HCT116 (cell line): Measurements from ENCODE around the gene AMPD3. TPM values are rescaled to one million over a fixed set of nuclear protein-coding genes. Genes with fewer than 3 reads are reported as not detected.
A peak's percentile ranks its signal among the peaks of the same experiment; 100 is the strongest.

Source experiments
- ATAC-seq: fragments of 200-7000 bp; cut with Tn5 transposase; 2 replicates; pipeline ENCODE4 v1.9.1; 2020; ENCODE audit warnings: mild to moderate bottlenecking, moderate library complexity
- BruUV-seq: library from RNA; stranded (reverse); fragments of 400-500 nt; replicated peaks from 2 replicates; lab custom pipeline; 2021; lab: Mats Ljungman, UMichigan
- CTCF ChIA-PET: fragments of 300-600 bp; sonication (Branson Sonifier 250); formaldehyde crosslinking; loops from one replicate; lab custom pipeline; 2021; ENCODE audit warnings: antibody characterized with exemption; lab: Charles Lee
- POLR2A ChIA-PET: fragments of 300-600, 350-600 bp; sonication (Branson Sonifier 250); formaldehyde crosslinking; loops from one replicate; lab custom pipeline; 2021; ENCODE audit warnings: antibody characterized with exemption; lab: Charles Lee
- RAD21 ChIA-PET, 2 experiments: fragments of 300-600 bp; sonication (Branson Sonifier 250); formaldehyde crosslinking; loops; one replicate each; lab custom pipeline; 2023; ENCODE audit warnings: low total read pairs in 2 of 2; ENCODE audit not compliant: uncharacterized antibody in 2 of 2, unreplicated experiment in 2 of 2, low non-redundant PET in 1 of 2; lab: Charles Lee
- DNase-seq: peaks from one replicate; pipeline ENCODE4 v3.0.0-alpha.2; 2010; ENCODE audit warnings: low read depth, low spot score
- H2AFZ ChIP-seq: fragments of 200-600 bp; shearing (Covaris generic), sonication (generic); 2 replicates; pipeline ENCODE4 v1.6.1; 2017; ENCODE audit warnings: low read depth, mixed run types, mixed read lengths, antibody characterized with exemption, low read length; ENCODE audit not compliant: poor library complexity, severe bottlenecking
- H3K27ac ChIP-seq: 2 replicates; pipeline ENCODE4 v1.5.1; 2012; ENCODE audit warnings: low read depth, low read length
- H3K27me3 ChIP-seq: fragments of 200-600 bp; sonication (generic); 2 replicates; pipeline ENCODE4 v1.6.1; 2016; ENCODE audit warnings: mixed run types, low read length, mixed read lengths; ENCODE audit not compliant: insufficient read depth
- H3K36me3 ChIP-seq, 2 experiments: fragments of 200-500 bp in 1 of 2; fragments of 200-600 bp in 1 of 2; sonication (Bioruptor generic) in 1 of 2; sonication (generic) in 1 of 2; 2 replicates each; pipeline versions ENCODE4 v1.5.1 to v1.6.1; 2014 to 2016; ENCODE audit warnings: low read length in 2 of 2, inconsistent platforms in 1 of 2, mixed read lengths in 1 of 2, mixed run types in 1 of 2; ENCODE audit not compliant: insufficient read depth in 2 of 2, control insufficient read depth in 1 of 2
- H3K4me1 ChIP-seq, 2 experiments: fragments of 200-600 bp in 1 of 2; sonication (generic) in 1 of 2; 2 replicates each; pipeline versions ENCODE4 v1.5.1 to v1.6.1; 2012 to 2017; ENCODE audit warnings: low read length in 2 of 2, inconsistent platforms in 1 of 2, mild to moderate bottlenecking in 1 of 2, mixed read lengths in 1 of 2, mixed run types in 1 of 2, moderate library complexity in 1 of 2; ENCODE audit not compliant: insufficient read depth in 2 of 2, control insufficient read depth in 1 of 2
- H3K4me2 ChIP-seq: fragments of 200-600 bp; sonication (generic); 2 replicates; pipeline ENCODE4 v1.6.1; 2017; ENCODE audit warnings: mixed run types, low read length, mixed read lengths
- H3K4me3 ChIP-seq, 2 experiments: fragments of 200-600 bp in 1 of 2; sonication (generic) in 1 of 2; replicated peaks in 1 of 2; 2 replicates each; pipeline ENCODE4 v1.5.1; 2011 to 2016; ENCODE audit warnings: low read length in 2 of 2, control low read depth in 1 of 2, low read depth in 1 of 2, mild to moderate bottlenecking in 1 of 2, mixed read lengths in 1 of 2, mixed run types in 1 of 2
- H3K79me2 ChIP-seq: fragments of 200-600 bp; sonication (generic); 2 replicates; pipeline ENCODE4 v1.6.1; 2017; ENCODE audit warnings: mild to moderate bottlenecking, mixed run types, low read length, moderate library complexity, mixed read lengths; ENCODE audit not compliant: insufficient read depth
- H3K9ac ChIP-seq: fragments of 200-600 bp; sonication (generic); 2 replicates; pipeline ENCODE4 v1.6.1; 2016; ENCODE audit warnings: low read length, mixed read lengths
- H3K9me2 ChIP-seq: fragments of 200-600 bp; sonication (generic), shearing (Covaris generic); 2 replicates; pipeline ENCODE4 v1.6.1; 2017; ENCODE audit warnings: mixed run types, mild to moderate bottlenecking, moderate library complexity; ENCODE audit not compliant: insufficient read depth
- H3K9me3 ChIP-seq, 2 experiments: fragments of 200-500 bp in 1 of 2; fragments of 200-600 bp in 1 of 2; sonication (Bioruptor generic) in 1 of 2; sonication (generic) in 1 of 2; 2 replicates each; pipeline ENCODE4 v1.6.1; 2014 to 2017; ENCODE audit warnings: low read length in 2 of 2, mixed read lengths in 2 of 2, inconsistent platforms in 1 of 2, low read depth in 1 of 2, mild to moderate bottlenecking in 1 of 2, mixed run types in 1 of 2, moderate library complexity in 1 of 2; ENCODE audit not compliant: control insufficient read depth in 1 of 2, insufficient read depth in 1 of 2
- H4K20me1 ChIP-seq: fragments of 200-600 bp; sonication (generic), shearing (Covaris generic); 2 replicates; pipeline ENCODE4 v1.6.1; 2017; ENCODE audit warnings: mixed run types, mild to moderate bottlenecking, moderate library complexity; ENCODE audit not compliant: insufficient read depth
- EGR1 ChIP-seq: IDR thresholded peaks from 2 replicates; pipeline ENCODE4 v1.6.1; 2012; ENCODE audit warnings: low read depth
- ELF1 ChIP-seq: IDR thresholded peaks from 2 replicates; pipeline ENCODE4 v1.6.1; 2012; ENCODE audit warnings: low read depth, borderline replicate concordance
- JUND ChIP-seq: IDR thresholded peaks from 2 replicates; pipeline ENCODE4 v1.6.1; 2012
- POLR2AphosphoS5 ChIP-seq: IDR thresholded peaks from 2 replicates; pipeline ENCODE4 v1.6.1; 2011; ENCODE audit warnings: mild to moderate bottlenecking, low read depth, low read length, moderate library complexity
- RAD21 ChIP-seq: IDR thresholded peaks from 2 replicates; pipeline ENCODE4 v1.6.1; 2012; ENCODE audit warnings: low read depth, mild to moderate bottlenecking
- SP1 ChIP-seq: IDR thresholded peaks from 2 replicates; pipeline ENCODE4 v1.6.1; 2012; ENCODE audit warnings: low read depth
- ZNF274 ChIP-seq: fragments of 200-500 bp; sonication (Bioruptor generic); IDR thresholded peaks from 2 replicates; pipeline ENCODE4 v1.6.1; 2014; ENCODE audit warnings: mild to moderate bottlenecking, low read depth, low read length, inconsistent platforms
- intact Hi-C: fragments of 100-400 bp; cut with micrococcal nuclease; formaldehyde crosslinking; loops from 2 replicates; pipeline ENCODE4 v1.10.0; 2022
- total RNA-seq: library from RNA; stranded (reverse); gene quantifications from one replicate; pipeline ENCODE4 v1.2.1, GENCODE V29; 2021; ENCODE audit not compliant: unreplicated experiment
- TF ChIP-seq, protein P1 (sequence below): IDR thresholded peaks from 2 replicates; pipeline ENCODE4 v1.6.1; 2012; ENCODE audit warnings: low read depth
- TF ChIP-seq, protein P2 (sequence below), 3 experiments: fragments of 200-600 bp in 1 of 3; sonication (generic) in 1 of 3; IDR thresholded peaks in 2 of 3; conservative IDR thresholded peaks in 1 of 3; 2 replicates each; pipeline ENCODE4 v1.5.1; 2012 to 2017; ENCODE audit warnings: low read depth in 2 of 3, low read length in 2 of 3, antibody characterized with exemption in 1 of 3, borderline replicate concordance in 1 of 3, control low read depth in 1 of 3, mild to moderate bottlenecking in 1 of 3, mixed read lengths in 1 of 3, mixed run types in 1 of 3, moderate library complexity in 1 of 3; ENCODE audit not compliant: insufficient read depth in 1 of 3

The AMPD3 gene
- total RNA-seq, 1 experiment from 2014 or later, result 25.9 TPM

DNA sequence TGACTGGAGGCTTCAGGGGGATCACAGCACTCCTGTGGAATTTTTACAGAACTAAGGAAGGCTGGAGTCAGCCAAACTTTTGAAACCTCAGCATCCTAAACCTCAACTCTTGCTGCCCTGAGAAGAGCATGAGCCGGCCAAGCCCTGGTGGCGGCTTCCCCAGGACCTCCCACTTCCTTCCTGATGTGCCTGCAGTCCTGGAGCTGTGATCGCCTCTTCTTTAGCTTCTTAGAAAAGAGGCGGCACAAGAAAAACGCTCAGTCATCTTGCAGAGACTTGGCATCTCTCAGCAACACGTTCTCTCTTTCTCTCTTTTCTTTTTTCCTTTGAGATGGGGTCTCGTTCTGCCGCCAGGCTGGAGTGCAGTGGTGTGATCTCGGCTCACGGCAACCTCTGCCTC is 40.4 kb upstream of the AMPD3 start (continued):
- TF ChIP-seq, protein P1, sequence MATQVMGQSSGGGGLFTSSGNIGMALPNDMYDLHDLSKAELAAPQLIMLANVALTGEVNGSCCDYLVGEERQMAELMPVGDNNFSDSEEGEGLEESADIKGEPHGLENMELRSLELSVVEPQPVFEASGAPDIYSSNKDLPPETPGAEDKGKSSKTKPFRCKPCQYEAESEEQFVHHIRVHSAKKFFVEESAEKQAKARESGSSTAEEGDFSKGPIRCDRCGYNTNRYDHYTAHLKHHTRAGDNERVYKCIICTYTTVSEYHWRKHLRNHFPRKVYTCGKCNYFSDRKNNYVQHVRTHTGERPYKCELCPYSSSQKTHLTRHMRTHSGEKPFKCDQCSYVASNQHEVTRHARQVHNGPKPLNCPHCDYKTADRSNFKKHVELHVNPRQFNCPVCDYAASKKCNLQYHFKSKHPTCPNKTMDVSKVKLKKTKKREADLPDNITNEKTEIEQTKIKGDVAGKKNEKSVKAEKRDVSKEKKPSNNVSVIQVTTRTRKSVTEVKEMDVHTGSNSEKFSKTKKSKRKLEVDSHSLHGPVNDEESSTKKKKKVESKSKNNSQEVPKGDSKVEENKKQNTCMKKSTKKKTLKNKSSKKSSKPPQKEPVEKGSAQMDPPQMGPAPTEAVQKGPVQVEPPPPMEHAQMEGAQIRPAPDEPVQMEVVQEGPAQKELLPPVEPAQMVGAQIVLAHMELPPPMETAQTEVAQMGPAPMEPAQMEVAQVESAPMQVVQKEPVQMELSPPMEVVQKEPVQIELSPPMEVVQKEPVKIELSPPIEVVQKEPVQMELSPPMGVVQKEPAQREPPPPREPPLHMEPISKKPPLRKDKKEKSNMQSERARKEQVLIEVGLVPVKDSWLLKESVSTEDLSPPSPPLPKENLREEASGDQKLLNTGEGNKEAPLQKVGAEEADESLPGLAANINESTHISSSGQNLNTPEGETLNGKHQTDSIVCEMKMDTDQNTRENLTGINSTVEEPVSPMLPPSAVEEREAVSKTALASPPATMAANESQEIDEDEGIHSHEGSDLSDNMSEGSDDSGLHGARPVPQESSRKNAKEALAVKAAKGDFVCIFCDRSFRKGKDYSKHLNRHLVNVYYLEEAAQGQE, result no peak
- TF ChIP-seq EGR1 (no peak), ELF1 (no peak), POLR2AphosphoS5 (no peak), SP1 (no peak), ZNF274 (no peak), JUND (no peak)

DNA sequence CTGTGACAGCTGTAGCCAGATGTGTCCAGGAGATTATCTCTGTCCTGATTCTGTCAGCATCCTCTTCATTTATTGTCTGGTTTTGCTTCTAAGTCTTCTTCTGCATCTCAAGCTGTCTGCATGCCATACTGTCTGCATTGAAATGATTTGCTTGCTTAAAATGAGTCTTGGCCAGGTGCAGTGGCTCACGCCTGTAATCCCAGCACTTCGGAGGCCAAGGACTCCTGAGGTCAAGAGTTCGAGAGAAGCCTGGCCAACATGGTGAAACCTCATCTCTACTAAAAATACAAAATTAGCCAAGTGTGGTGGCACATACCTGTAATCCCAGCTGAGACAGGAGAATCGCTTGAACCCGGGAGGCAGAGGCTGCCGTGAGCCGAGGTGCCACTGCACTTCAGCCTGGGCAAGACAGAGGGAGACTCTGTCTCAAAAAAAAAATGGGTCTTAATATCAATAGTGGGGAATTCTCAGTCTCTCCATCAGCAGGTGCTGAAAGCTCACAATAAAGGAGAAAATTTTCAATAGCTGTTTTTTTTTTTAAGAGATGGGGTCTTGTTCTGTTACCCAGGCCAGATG is 39.2 kb upstream of the AMPD3 start:
- RAD21 ChIA-PET, result no interaction called here
- no peak for DNase-seq

More for the DNA sequence above, 39.2 kb upstream of the AMPD3 start:
- ChIA-PET POLR2A (interaction anchor here (1.0 to 1.3 kb wide), 2 partner anchors 11 to 39 kb away, joined by 3 to 4 read pairs; partner anchors contain the start of gene AMPD3), CTCF (interaction anchor here (1.0 to 1.5 kb wide), 3 partner anchors 10 to 49 kb away, joined by 3 to 5 read pairs (median 3); no protein-coding TSS in a partner anchor)
- H2AFZ ChIP-seq, result no peak overlapping the region
- TF ChIP-seq EGR1 (no peak), ZNF274 (no peak), RAD21 (peak; percentile 49; the same call in 1 of the 2 replicates)
- TF ChIP-seq, protein P2, sequence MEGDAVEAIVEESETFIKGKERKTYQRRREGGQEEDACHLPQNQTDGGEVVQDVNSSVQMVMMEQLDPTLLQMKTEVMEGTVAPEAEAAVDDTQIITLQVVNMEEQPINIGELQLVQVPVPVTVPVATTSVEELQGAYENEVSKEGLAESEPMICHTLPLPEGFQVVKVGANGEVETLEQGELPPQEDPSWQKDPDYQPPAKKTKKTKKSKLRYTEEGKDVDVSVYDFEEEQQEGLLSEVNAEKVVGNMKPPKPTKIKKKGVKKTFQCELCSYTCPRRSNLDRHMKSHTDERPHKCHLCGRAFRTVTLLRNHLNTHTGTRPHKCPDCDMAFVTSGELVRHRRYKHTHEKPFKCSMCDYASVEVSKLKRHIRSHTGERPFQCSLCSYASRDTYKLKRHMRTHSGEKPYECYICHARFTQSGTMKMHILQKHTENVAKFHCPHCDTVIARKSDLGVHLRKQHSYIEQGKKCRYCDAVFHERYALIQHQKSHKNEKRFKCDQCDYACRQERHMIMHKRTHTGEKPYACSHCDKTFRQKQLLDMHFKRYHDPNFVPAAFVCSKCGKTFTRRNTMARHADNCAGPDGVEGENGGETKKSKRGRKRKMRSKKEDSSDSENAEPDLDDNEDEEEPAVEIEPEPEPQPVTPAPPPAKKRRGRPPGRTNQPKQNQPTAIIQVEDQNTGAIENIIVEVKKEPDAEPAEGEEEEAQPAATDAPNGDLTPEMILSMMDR (IDR thresholded peaks at IDR 0.05 in 2 of 3, conservative IDR thresholded peaks at IDR 0.05 in 1 of 3; ENCODE audit: borderline replicate concordance in 1 of 3, insufficient read depth in 1 of 3, low read depth in 2 of 3, low read length in 2 of 3), result peak; percentile 25 to 66 (median 26); a peak in 3 of 6 replicates
- no peaks in the 10 kb centered on the region for H3K36me3 ChIP-seq
- peaks cover 0 to 28% of the 10 kb centered on the region in 2 experiments; a peak in 3 of 4 replicates for H3K4me1 ChIP-seq
- H3K4me3 ChIP-seq, result no peak overlapping the region
- no peaks in the 10 kb centered on the region for H3K9me2 ChIP-seq
- H3K9ac ChIP-seq, result no peak overlapping the region
- no TSS peak for BruUV-seq
- no peak overlapping the region for H3K4me2 ChIP-seq
- intact Hi-C loops, result no loop called here
- no peaks in the 10 kb centered on the region for H3K79me2 ChIP-seq
- H3K27ac ChIP-seq, result no peak overlapping the region
- ATAC-seq, result no peak
- no peaks in the 10 kb centered on the region for H3K9me3 ChIP-seq
- no peaks in the 10 kb centered on the region for H3K27me3 ChIP-seq
- no peaks in the 10 kb centered on the region for H4K20me1 ChIP-seq
